Activated T-cell treated with anti-CD3 and anti-CD28 coated beads for 1 hour (primary cell): ENCODE results near the gene PRELP.
"Not testable (repeated sequence)": the region's sequence is repeated elsewhere in the genome, so short reads cannot be mapped to it uniquely, and the experiment has no call there.

Experiments used
- DNase-seq: peaks from one replicate; pipeline ENCODE4 v3.0.0-alpha.2; 2020; ENCODE audit warnings: low read depth

Gene PRELP

GRCh38 chr1:203507759-203508158 is 32.2 kb downstream of the PRELP start:
- no peak for DNase-seq

- no peak for DNase-seq
These were observed 33.0 kb downstream of the PRELP start for GRCh38 chr1:203508463-203509073.

GRCh38 chr1:203509135-203509534 is 33.5 kb downstream of the PRELP start:
- no peak for DNase-seq

DNA sequence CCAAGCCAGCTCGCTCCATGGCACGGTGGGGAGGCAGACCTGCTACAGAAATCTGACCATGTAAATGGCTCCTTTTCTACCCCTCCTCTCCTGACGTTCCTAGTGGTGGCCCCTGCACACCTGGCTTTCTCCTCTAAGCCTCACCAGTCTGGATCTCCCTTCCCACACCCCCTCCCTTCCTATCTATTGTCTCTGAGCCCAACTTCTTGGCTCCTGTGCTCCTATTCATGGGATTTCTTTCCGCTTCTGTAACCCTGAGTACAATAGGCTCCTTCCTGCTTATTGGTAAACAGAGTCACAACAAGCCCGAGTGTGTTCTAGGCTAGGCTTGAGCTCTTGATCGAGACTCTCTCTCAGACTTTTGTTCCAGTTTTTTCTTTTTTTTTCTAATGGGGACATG is 35.9 kb downstream of the PRELP start:
- DNase-seq = no peak

- DNase-seq = no peak
These were observed 36.3 kb downstream of the PRELP start for GRCh38 chr1:203511930-203512329.

- no peak for DNase-seq
These were observed 36.9 kb downstream of the PRELP start for GRCh38 chr1:203512517-203512847.

GRCh38 chr1:203512848-203513584 is 37.4 kb downstream of the PRELP start:
- DNase-seq = no peak

DNA sequence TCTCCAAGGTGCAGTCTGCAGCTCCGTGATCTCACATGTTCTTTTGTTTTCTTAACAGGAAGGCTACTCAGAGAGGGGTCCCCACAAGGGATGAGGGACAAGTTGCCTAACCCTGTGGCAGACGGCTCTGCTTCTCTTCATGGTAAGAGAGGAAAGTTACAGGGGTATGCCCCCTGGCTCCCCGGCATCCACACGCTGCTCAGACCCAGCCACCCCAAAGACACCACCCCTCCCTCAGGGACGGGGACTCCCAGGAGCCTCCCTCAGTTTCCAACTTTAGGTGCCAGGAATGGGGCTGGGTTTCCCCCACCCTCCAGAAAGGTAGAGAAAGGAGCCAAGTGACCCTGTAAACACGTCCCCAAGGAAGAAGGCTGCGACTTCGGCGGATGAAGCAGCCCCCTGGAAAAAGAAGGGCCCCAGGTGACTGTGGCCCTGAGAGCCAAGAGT is 38.0 kb downstream of the PRELP start:
- no peak for DNase-seq

GRCh38 chr1:203516184-203516583 is 40.6 kb downstream of the PRELP start:
- DNase-seq = no peak

DNA sequence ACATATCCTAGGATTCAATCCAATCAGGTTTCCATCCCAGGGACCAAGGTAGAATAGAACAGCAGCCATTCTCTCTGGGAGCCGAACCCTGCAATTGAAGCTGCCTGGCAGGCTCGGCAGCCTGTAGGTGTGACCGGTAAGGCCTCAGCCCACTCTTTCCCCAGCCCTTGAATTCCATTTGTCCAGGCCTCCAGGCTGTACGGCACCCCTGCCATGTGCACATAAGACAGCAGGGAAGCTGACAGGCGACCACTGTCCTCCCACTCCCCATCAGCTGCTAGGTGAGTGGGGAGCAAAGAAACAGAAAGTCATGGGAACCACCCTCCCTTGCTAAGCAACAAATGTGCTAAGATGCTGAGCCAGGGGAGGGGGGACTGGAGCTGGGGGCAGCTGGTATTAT is 41.3 kb downstream of the PRELP start:
- no peak for DNase-seq

DNA sequence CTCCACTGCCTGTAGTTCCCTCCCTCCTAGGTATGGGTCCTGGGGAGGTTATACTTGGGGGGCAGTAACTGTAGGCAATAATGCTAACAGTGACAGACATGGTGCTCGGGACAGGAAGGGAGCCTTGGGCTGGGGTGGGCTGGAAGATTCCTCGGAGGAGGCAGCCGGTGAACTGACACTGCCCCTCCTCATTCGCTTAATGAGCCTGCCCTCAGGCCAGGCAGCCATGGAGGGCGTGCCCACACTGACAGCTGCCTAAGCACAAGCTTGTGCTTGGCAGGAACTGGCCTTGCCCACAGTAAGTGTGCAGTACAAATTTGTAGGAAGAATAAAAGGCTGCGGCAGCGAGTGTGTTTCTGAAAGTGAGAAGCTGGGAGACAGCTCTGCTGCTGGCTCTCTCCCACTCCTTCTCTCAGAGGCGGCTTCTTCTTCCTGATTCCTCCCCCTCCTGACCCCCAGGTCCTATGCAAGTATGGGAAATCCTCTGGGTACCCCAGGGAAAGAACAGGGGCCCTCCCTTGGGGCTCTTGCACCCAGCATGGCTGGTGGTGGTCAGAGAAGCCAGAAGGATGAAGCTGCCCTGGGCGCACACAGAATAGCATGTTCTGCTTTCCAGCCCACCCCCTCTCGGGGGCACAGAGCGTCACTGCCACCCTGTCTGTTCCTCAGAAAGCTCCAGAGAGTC is 42.0 kb downstream of the PRELP start:
- no peak for DNase-seq

- DNase-seq = not testable (repeated sequence)
These were observed 42.5 kb downstream of the PRELP start for GRCh38 chr1:203518139-203518538.

DNA sequence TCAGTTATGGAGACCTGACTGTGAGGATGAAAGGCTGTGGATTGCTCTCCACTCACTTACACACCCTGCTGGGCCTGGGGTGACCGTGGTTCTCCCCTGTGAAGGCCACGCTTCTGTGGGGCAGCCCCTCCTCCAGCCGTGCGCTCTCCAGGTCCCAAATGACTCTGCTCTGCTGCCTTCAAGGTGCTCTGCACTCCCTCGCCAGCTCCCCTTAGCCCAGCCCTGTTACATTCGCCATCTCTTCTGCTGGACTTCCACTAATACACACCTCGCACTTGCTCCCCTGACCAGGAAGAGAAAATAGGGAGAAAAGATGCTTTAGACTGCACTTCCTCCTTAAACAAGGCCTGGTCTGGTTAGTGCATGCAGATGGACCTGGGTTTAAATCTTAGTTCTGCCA is 42.9 kb downstream of the PRELP start:
- DNase-seq = no peak

- DNase-seq = no peak
These were observed 43.6 kb downstream of the PRELP start for GRCh38 chr1:203519053-203519840.

DNA sequence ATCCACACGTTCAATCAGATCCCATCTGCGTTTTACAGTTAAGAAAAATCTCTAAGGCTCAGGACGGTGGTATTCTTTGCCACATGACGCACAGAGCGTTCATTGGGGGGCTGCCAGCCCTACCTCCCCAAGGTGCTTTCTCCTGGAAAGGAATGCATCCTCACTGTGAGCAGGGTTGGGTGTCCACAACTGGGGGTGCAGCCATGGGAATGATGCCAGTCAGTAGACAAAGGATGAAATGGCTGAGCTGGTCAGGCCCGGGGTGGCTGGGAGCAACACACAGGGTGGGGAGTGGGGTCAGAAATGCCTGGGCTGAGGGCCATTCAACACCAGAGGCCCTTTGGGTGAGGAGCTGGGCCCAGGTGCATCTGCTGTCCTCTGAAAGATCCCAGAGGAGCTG is 44.3 kb downstream of the PRELP start:
- no peak for DNase-seq

DNA sequence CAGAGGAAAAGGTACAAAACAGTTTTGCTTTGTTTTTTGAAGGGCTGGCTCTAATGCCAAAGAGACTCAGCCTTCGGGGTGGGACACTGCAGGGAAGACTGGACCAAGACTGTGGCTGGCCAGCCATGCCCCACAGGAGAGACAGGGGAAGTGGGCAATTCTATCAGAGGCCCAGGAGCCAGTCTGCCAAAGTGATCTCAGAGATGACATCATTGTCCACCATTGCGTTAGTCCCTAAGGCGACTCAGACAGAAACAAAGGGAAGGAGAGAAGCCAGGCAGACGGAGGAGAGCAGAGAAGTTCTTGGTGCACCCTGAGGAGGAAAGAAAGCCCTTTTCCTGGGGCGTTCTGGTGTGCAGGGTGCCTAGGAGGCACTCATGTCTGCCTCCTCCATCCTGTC is 44.7 kb downstream of the PRELP start:
- DNase-seq = no peak

DNA sequence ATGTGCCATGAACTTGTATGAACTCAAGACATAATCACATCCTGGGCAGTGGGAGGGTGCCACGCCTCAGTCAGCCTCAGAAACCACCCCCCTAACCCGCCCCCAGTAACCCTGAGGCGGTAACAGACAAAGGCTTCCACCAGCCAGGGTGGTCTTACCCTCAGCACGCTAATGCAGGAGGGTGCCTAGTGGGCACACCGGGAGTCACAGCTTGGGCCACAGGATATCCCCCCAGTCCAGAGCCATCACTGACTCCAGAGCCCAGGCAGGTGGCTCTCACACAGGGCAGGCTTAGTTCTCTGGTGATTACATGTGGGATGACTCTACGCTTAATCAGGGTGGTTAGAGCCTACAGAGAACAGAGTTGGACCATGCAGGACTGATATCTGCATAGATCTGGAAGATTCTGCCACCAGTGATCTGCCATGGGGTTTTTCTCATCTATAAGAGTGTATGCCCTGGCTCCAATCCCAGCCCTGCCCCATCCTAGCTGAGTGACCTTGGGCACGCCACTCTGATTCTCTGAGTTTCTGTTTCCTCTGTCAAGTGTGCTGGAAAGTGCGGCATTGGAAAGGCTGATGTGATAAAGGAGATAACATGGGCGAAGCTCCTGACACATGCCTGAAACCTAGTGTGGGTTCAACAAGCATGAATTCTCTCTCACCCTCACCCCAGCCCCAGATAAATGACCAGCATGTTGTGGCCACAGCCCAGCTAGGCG is 45.6 kb downstream of the PRELP start:
- no peak for DNase-seq

- DNase-seq = no peak
These were observed 46.2 kb downstream of the PRELP start for GRCh38 chr1:203521812-203522211.

- DNase-seq = no peak
These were observed 46.6 kb downstream of the PRELP start for GRCh38 chr1:203522237-203522636.

GRCh38 chr1:203523667-203524066 is 48.1 kb downstream of the PRELP start:
- no peak for DNase-seq

DNA sequence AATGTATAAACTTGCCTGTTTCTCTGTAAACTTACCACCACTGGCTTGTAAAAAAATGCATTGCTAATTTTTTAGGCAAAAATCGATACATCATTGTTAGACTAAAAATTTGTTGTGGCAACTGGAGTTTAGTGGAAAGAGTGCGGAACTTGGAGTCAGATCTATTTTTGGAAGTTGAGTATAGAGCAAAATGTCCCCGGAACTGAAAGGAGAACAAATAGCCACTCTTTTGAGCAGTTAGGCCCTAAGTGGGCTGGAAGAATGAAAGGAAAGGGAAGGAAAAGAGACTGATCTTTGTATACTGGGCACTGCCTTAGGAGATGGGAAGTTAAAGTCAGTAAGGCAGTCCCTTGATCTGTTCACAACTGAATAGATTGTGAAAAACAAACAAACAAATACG is 48.5 kb downstream of the PRELP start:
- no peak for DNase-seq

DNA sequence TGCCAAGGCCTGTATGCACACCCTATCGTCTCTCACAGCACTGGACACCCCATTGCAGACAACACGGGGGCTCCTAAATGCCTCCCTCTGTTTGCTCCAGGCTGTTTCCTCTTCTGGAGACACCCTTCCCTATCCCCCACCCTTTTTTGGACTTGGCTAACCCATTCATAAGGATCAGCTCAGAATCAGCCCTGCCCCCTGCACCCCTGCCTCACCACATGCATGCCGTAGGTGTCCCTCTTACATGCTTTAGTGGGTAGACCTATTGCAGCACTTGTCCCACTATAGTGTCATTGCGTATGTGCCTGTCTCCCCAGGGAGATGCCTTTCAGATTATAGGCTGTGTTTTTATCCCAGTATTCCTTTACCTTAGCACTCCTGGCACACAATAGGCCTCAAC is 49.2 kb downstream of the PRELP start:
- DNase-seq = no peak
